Hindlimb muscle (tissue), 1 donor: ENCODE measurements around the gene SLC26A1. TPM values are rescaled to one million over a fixed set of nuclear protein-coding genes. Genes with fewer than 3 reads are reported as not detected.
"Not testable (repeated sequence)": the region's sequence is repeated elsewhere in the genome, so short reads cannot be mapped to it uniquely, and the experiment has no call there.

ENCODE experiments used
- DNase-seq: peaks from one replicate; pipeline ENCODE4 v3.0.0-alpha.2; 2013
- polyA plus RNA-seq: library from polyadenylated mRNA; unstranded; fragments of 120-200 nt; gene quantifications from one replicate; pipeline ENCODE4 v1.2.1, GENCODE V29; 2013; ENCODE audit not compliant: insufficient read length

SLC26A1 gene
- polyA plus RNA-seq, 1 donor, result 6.0 TPM

- no peak for DNase-seq
Measured at GRCh38 chr4:982291-982690, 10.9 kb downstream of the SLC26A1 start.

DNA sequence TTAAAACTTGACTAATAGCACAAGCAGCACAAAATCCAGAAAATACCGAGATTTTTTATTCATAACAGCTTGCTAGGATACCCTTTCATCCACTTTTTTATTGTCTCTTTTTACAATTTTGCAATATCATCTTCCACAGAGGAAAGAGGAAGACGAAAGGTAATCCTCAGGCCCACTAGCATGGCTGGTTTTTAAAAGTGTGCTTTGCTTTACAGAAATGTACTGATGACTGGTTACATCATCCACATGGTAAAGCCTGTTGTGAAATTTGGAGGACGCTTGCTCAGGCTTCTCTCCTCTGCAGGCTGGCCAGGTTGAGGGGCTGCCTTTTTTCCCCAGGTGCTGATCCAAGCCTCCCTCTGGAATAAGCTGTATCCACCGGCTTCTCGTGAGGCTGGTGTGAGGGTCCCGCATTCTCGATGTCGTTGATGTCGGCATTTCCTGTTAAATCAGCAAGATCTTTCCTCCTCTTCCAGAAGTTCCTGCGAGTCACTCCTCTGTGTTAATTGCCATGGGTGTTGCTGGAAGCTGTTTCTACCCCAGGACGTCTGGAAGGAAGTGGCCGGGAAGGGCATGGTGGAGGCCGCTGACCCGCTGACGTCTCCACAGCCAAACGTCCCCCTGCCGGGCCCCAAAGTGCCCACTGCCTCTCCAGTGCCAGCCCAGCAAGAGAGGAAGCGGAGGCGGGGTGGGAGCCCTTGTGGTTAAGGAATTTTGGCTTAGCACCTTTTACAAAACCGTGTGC lies 14.1 kb downstream of the SLC26A1 start:
- DNase-seq, result no peak

DNA sequence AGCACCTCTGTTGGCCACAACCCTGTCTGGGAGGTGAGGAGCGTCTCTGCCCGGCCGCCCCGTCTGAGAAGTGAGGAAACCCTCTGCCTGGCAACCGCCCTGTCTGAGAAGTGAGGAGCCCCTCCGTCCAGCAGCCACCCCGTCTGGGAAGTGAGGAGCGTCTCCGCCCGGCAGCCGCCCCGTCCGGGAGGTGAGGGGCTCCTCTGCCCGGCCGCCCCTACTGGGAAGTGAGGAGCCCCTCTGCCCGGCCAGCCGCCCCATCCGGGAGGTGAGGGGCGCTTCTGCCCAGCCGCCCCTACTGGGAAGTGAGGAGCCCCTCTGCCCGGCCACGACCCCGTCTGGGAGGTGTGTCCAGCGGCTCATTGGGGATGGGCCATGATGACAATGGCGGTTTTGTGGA lies 17.2 kb downstream of the SLC26A1 start:
- DNase-seq, result not testable (repeated sequence)

- DNase-seq, result no peak
Measured at GRCh38 chr4:974668-975067, 18.5 kb downstream of the SLC26A1 start.

DNA sequence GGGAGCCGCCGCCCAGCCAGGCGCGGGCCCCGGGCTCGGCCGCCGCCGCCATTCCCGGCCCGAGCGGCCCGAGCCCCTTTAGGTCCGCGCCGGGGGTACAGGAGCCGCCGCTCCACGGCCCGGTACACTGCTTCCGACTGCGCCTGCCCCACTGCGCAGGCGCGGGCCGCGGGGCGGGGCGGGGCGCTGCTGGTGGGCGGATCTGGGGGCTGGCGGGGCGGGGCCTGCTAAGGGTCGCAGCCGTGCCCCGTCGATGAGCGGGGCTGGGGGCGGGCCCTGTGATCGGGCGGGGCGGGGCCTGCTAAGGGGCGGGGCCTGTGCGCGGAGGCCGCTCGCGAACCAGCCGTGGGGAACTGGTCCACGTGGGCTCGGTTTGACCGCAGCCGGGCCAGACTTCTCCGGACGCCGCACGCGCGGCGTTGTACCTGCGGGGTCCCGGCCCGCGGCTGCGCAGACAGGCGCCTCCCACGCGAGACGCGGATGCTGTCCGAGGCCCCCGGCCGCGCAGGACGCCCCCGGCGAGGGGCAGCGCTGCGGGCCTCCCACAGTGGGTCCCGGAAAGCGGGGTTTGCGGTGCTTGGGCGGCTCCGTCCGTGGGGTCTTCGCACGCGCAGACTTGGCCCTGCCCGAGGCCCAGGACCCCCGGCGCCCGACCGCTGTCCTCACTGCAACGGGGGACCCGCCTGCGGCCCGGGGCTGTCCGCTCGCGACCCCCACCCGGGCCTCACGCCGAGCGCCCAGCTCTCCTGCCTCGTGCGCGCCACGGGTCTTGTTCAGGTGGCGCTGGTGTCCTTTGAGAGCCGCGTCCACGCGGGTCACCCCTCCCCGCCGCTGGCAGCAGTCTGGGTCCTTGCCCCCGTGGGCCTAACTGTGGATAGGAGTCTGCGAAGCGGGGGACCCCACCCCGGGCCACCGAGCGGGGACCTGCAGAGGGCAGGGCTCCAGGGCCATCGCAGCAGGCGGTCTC lies 19.5 kb downstream of the SLC26A1 start, which contains the start of gene DGKQ:
DGKQ (minus strand) TSS at position 139 of the 967 bp plus-strand sequence; CDS start at position 52, 87 bp downstream.
- DNase-seq, result peak; percentile 83

GRCh38 chr4:972651-973424 lies 20.4 kb downstream of the SLC26A1 start:
- DNase-seq, result no peak

DNA sequence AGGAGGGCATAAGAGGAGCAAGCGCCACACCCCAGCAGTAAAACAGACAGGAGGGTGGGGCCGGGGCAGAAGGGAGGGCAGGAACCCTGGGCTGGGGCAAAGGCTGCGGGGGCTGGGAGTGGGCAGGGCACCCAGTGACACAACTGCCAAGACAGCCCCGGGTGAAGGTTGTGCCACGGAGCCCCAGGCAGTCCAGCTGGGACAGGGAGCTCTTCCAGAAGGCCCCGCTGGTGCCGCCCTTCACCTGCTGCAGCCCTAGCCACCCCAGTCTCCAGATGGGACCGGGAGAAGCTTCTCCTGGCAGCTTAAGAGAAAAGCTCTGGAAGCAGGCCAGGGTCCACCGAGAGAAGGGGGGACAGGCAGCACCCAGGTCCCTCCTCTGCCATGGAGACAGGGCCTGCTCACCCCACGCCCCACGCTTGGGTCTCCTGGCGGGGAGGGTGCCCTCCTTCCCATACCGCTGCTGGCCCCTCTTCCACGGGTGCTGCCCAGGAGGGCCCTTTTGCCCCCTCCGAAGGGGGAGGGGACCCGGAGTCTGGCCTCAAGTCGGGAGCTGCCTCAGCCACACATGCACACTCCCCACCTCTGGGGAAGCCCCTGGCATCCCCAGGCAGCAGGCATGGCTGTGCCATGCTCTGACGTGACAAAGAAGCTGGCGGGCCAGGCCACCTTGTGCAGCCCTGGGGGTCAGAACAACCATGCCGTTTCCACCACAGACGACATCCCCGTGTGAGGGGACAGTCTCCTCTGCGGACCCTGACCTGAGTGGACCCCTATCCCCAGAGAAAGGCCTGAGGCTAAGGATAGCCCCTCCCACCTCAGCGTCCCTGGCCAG lies 21.3 kb downstream of the SLC26A1 start:
- no peak for DNase-seq

GRCh38 chr4:970854-971520 lies 22.2 kb downstream of the SLC26A1 start:
- no peak for DNase-seq

DNA sequence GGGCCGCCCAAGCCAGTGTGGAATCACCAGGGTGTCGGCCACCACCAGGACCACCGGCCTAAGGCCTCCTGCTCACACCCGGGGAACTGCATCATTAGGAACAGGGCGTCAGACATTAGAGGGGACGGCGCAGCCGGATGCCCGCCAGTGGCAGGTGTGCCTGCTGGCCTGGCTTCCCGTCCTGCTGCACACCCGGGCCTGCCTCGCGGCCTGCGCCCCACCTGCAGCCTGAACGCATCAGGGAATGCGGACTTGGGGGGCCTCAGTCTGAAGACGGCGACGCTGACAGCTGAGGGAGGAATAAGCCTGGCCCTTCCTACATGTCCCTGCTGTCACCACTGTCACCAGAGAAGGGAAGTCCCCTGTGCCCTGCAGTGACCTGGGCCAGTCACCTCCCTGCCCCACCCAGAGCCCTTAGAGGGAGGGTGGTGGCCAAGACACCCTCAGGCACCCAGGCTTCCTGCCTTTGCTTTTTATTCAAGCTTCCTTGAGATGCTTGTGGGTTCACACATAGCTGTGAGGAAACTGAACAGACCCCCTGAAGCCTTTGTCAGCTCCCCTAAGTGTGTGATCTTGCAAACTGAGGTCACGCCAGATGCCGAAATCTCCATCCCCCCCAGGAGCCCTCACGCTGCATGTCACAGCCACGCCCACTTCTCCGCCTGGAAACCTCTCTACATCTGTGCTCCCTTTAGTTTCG lies 23.0 kb downstream of the SLC26A1 start:
- no peak for DNase-seq

DNA sequence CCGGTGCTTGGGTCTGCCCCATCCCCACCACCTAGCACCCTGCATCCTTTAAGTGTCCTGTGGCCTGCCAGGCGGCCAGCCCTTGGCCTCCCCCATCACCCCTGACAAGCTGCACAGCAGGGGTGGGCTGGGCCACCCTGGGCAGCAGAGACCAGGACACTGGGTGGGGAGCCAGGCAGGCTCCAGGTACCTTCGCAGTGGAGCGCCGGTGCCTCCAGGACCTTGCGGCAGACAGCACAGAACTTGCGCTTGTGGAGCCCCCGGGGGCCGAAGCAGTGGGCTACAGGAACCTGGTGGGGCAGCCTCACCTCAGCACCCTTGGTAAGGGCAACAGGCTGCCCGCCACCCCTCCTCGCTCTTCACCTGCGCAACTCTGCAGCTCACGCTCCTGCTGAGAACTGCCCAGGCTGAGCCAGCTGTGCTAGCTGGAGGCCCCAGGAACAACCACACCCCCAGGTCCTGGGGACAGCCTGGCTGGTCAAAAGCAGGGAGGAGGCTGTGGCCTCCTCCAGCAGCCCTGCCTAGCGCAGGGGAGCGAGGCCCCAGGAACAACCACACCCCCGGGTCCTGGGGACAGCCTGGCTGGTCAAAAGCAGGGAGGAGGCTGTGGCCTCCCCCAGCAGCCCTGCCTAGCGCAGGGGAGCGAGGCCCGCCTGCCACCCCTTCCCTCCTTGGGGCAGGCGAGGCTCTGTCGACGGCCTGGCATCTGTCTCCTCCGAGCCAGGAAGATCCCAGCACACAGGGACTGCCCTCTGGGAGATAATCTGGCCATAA lies 24.4 kb downstream of the SLC26A1 start:
- no peak for DNase-seq

DNA sequence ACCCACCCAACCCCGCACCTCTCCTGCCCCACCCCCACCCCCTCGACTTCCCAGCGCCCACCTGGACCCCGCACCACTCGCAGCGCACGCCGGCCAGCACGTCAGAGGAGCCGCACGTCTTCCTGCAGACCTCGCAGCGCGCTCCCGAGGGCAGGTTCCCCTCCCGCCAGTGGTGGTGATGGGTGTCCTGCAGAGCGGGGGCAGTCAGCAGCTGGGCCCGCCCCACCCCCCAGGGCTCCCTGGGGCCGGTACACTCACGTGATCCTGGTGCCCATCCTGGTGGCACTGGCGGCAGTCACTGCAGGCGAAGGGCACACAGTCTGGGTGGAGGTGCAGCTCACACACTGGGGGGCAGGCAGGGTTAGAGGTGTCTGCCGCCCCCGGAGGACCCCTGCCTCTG lies 25.0 kb downstream of the SLC26A1 start:
- no peak for DNase-seq

- DNase-seq, result no peak
Measured at GRCh38 chr4:967113-968104, 25.8 kb downstream of the SLC26A1 start.

DNA sequence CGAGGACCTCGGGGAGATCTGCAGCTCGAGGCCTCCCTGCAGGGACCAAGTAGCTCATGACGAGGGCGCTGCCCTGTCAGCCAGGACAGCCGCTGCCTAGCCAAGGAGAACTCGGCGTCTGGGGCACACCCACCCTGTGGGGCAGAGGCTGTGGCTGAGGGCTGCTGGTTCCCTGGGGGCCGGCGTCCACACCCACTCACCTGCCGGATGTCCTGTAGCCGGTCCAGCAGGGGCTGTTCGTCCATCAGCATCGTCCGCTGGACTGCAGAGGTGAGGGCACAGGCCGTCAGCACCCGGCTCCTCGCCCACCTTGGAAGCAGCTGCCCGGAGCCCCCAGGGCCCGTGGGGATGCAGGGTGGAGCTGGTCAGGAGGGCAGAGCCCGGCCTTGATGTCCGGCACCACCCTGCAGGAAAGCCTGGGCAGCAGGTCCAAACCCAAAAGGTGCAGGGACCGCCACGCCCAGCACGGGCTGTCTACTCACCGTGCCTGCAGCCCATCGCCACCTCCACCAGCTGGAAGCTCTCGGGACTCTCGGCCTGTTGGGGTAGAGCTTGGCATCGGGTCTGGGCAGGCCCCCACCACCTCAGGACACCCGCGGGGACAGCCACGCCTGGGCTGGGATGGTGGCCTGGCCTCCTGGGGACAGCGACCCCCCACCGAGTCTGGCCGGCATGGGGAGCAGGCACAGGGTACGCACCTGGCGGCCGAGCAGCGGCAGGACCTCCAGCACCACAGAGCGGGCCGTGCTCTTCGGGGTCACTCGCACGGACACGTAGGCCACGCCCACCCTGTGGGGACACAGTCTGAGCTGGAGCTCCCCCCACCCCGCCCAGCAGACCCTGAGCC lies 26.7 kb downstream of the SLC26A1 start:
- no peak for DNase-seq

GRCh38 chr4:965766-966134 lies 27.5 kb downstream of the SLC26A1 start:
- no peak for DNase-seq

- no peak for DNase-seq
Measured at GRCh38 chr4:965048-965765, 28.0 kb downstream of the SLC26A1 start.

- no peak for DNase-seq
Measured at GRCh38 chr4:964346-965025, 28.7 kb downstream of the SLC26A1 start.
